Measurements from ENCODE around the gene UGT1A1.

DNA sequence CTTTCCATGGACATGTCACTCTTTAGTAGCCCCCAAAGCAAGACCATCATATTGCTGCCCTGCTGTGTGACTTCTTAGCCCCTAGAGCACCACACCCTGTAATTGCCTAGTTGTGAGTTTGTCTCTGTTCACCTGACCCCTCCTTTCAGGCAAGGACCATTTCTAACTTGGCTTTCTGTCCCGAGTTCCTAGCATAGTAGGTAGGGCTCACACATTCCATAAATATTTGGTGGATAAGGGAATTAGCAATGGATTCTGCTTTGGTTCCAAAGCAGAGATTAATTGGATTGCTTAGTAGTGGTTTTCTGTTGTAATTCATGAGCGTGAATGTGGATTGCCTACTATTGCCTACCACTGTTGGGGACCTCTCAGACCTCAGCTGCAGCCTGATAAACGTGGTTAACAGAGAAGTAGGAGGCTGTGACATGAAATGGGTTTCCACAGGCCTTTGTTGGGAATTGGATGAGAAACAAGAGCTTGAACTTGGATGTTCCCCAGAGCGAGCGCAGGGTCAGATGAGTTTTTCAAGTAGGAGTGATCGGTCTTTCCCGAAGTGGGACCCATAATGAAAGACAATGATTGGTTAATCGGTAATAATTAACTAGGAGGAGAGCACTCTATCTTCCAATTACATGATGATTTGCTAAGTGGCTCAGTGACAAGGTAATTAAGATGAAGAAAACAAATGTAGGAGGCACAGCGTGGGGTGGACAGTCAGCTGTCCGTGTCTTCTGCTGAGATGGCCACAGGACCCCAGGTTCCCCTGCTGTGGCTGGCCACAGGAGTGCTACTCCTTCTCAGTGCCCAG is 13.4 kb upstream of the UGT1A1 start:
- TF ChIP-seq, protein P1, sequence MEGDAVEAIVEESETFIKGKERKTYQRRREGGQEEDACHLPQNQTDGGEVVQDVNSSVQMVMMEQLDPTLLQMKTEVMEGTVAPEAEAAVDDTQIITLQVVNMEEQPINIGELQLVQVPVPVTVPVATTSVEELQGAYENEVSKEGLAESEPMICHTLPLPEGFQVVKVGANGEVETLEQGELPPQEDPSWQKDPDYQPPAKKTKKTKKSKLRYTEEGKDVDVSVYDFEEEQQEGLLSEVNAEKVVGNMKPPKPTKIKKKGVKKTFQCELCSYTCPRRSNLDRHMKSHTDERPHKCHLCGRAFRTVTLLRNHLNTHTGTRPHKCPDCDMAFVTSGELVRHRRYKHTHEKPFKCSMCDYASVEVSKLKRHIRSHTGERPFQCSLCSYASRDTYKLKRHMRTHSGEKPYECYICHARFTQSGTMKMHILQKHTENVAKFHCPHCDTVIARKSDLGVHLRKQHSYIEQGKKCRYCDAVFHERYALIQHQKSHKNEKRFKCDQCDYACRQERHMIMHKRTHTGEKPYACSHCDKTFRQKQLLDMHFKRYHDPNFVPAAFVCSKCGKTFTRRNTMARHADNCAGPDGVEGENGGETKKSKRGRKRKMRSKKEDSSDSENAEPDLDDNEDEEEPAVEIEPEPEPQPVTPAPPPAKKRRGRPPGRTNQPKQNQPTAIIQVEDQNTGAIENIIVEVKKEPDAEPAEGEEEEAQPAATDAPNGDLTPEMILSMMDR (IDR thresholded peaks at IDR 0.05) = no peak
- TF ChIP-seq ZFX (IDR thresholded peaks at IDR 0.05; ENCODE audit: borderline replicate concordance) = no peak
